SK-N-SH treated with all-trans-retinoic acid at 6 μM for 48 hours (cell line): ENCODE data around the gene TTC8.

Source experiments
- ARNTL ChIP-seq: fragments of 450-650 bp; formaldehyde crosslinking; IDR thresholded peaks from 2 replicates; pipeline ENCODE4 v1.5.0; 2020; ENCODE audit warnings: low read depth, mild to moderate bottlenecking, moderate library complexity, borderline replicate concordance
- GLIS3 ChIP-seq: fragments of 250-450 bp; sonication (Bioruptor Pico); IDR thresholded peaks from 2 replicates; pipeline ENCODE4 v1.5.0; 2020; ENCODE audit warnings: mild to moderate bottlenecking, moderate library complexity
- ISL1 ChIP-seq: fragments of 250-450 bp; sonication (Bioruptor Pico); IDR thresholded peaks from 2 replicates; pipeline ENCODE4 v2.1.2; 2022; ENCODE audit warnings: mild to moderate bottlenecking, moderate library complexity
- OSR1 ChIP-seq: fragments of 250-450 bp; sonication (Bioruptor Pico); IDR thresholded peaks from 2 replicates; pipeline ENCODE4 v1.8.0; 2022; ENCODE audit warnings: moderate library complexity, mild to moderate bottlenecking, inconsistent platforms
- PATZ1 ChIP-seq: fragments of 250-450 bp; sonication (Bioruptor Pico); IDR thresholded peaks from 2 replicates; pipeline ENCODE4 v1.8.0; 2020; ENCODE audit warnings: mild to moderate bottlenecking, moderate library complexity, borderline replicate concordance
- POU6F1 ChIP-seq: fragments of 250-450 bp; sonication (Bioruptor Pico); IDR thresholded peaks from 2 replicates; pipeline ENCODE4 v1.8.0; 2021; ENCODE audit warnings: low read depth, mild to moderate bottlenecking, moderate library complexity, borderline replicate concordance
- PPARA ChIP-seq: fragments of 250-450 bp; sonication (Bioruptor Pico); IDR thresholded peaks from 2 replicates; pipeline ENCODE4 v1.5.0; 2020; ENCODE audit warnings: mild to moderate bottlenecking, borderline replicate concordance
- RARB ChIP-seq: fragments of 250-450 bp; sonication (Bioruptor Pico); IDR thresholded peaks from 2 replicates; pipeline ENCODE4 v1.8.0; 2021; ENCODE audit warnings: mild to moderate bottlenecking, moderate library complexity
- TCF4 ChIP-seq: fragments of 250-450 bp; sonication (Bioruptor Pico); IDR thresholded peaks from 2 replicates; pipeline ENCODE4 v1.8.0; 2021; ENCODE audit warnings: mild to moderate bottlenecking, moderate library complexity, borderline replicate concordance
- ZC3H10 ChIP-seq: fragments of 250-450 bp; sonication (Bioruptor Pico); IDR thresholded peaks from 2 replicates; pipeline ENCODE4 v1.5.1; 2021; ENCODE audit warnings: mild to moderate bottlenecking, moderate library complexity
- ZFP3 ChIP-seq: fragments of 250-450 bp; sonication (Bioruptor Pico); IDR thresholded peaks from 2 replicates; pipeline ENCODE4 v1.5.0; 2020; ENCODE audit warnings: mild to moderate bottlenecking, moderate library complexity
- ZFP30 ChIP-seq: fragments of 450-650 bp; formaldehyde crosslinking; IDR thresholded peaks from 2 replicates; pipeline ENCODE4 v1.5.0; 2022; ENCODE audit warnings: mild to moderate bottlenecking, moderate library complexity
- ZNF70 ChIP-seq: fragments of 450-650 bp; formaldehyde crosslinking; IDR thresholded peaks from 2 replicates; pipeline ENCODE4 v1.5.0; 2020; ENCODE audit warnings: mild to moderate bottlenecking, moderate library complexity
- ZNF8 ChIP-seq: fragments of 450-650 bp; formaldehyde crosslinking; IDR thresholded peaks from 2 replicates; pipeline ENCODE4 v1.5.0; 2020; ENCODE audit warnings: mild to moderate bottlenecking, moderate library complexity

DNA sequence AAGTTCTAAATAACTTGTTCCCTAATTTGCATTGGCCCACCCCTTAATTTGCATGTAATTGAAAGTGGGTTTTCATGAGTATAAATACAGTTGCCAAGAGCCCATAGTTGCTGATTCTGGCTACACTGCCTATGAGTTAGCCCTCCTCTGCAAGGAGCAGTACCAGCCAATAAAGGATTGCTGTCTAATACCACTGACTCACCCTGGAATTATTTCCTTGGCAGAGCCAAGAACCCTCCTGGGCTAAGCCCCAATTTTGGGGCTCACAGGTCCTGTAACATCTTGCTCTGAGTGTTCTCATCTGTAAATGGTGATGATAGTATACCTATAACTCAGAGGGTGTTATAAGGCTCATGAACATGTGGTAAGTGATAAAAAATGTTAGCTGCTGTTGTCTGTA lies 6.8 kb downstream of the TTC8 start:
- TF ChIP-seq RARB = no peak
- no peak for TF ChIP-seq POU6F1 (CRISPR knock-in tag)
- no peak for TF ChIP-seq OSR1
- TF ChIP-seq ZNF70 (CRISPR knock-in tag) = no peak
- no peak for TF ChIP-seq PPARA (CRISPR knock-in tag)
- TF ChIP-seq ZNF8 (CRISPR knock-in tag) = no peak
- TF ChIP-seq PATZ1 = no peak
- TF ChIP-seq TCF4 (CRISPR knock-in tag) = no peak
- no peak for TF ChIP-seq ZC3H10 (CRISPR knock-in tag)
- TF ChIP-seq ARNTL = no peak
- no peak for TF ChIP-seq GLIS3
- TF ChIP-seq ISL1 (CRISPR knock-in tag) = no peak; the same call in 1 of the 2 replicates
- TF ChIP-seq ZFP30 (CRISPR knock-in tag) = no peak
- no peak for TF ChIP-seq ZFP3
